HL-60/S4 (cell line): Measurements from ENCODE around the gene BIRC5.

Experiments used
- in situ Hi-C: fragments of 300-500 bp; cut with MboI; formaldehyde crosslinking; loops from 2 replicates; pipeline ENCODE4 v1.14.3; 2022; ENCODE audit warnings: low sequenced_read_pairs

The BIRC5 gene

DNA sequence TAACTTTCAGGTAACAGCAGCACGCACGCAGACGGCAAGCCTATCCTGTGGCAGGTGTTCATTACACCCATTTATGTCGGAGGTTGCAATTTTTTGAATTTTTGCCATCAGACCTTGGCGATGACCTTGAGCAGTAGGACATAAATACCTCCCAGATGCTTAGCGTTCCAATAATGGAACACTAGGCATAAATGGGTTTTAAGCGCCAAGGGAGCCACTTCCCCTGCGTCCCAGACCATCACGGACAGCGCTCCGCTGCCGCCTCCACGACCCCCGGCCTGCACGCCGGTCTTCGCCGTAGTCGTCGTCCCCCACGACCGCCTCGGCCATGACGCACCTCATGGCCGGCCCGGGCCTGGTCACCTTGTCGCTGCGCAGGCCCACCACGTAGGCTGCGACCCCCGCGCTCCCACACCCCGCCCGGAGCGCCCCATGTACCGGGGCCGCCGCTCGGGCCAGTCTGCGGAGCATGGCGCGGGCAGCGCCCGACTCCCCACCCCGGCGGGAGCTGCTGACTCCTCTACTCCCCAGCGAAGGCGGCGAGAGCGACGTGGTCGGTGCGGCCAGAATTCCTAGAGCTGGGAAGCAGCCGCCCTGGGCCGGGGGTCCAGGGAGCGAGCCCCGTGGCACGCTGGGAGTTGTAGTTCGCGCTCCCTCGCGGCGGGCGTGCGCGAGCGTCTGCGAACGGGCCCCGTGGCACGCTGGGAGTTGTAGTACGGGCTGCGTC is 40.1 kb downstream of the BIRC5 start:
- in situ Hi-C loops = loop anchor here (25.0 kb wide), 1 partner anchor 717 kb away; no protein-coding TSS in a partner anchor

DNA sequence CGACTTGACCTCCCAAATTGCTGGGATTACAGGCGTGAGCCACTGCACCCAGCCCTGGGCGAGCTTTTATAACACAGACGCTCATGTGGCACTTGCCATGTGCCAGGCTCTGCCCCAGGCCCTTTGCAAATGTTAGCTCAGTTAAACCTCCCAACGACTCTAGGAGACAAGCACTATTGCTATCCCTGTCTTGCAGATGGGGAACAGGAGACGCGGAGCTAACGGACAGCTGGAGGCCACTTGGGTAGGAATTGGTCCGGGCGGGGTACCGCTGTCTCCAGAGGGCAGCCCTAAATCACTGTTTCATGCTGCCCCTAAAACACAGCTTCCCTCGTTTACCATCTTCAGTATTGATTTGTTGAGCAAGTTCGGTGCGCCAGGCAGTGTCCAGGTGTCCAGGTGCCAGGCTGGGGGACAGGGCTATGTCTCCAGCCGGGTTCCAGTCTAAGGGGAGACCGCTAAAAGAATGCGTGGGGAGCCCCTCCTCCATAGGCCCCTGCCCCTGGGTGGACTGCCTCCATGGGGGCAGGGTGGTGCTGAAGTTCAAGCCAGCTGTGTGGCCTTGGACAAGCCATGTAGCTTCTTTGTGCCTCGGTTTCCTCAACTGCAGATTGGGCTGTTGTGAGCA is 41.1 kb downstream of the BIRC5 start:
- in situ Hi-C loops = loop anchor here (25.0 kb wide), 1 partner anchor 718 kb away; no protein-coding TSS in a partner anchor

DNA sequence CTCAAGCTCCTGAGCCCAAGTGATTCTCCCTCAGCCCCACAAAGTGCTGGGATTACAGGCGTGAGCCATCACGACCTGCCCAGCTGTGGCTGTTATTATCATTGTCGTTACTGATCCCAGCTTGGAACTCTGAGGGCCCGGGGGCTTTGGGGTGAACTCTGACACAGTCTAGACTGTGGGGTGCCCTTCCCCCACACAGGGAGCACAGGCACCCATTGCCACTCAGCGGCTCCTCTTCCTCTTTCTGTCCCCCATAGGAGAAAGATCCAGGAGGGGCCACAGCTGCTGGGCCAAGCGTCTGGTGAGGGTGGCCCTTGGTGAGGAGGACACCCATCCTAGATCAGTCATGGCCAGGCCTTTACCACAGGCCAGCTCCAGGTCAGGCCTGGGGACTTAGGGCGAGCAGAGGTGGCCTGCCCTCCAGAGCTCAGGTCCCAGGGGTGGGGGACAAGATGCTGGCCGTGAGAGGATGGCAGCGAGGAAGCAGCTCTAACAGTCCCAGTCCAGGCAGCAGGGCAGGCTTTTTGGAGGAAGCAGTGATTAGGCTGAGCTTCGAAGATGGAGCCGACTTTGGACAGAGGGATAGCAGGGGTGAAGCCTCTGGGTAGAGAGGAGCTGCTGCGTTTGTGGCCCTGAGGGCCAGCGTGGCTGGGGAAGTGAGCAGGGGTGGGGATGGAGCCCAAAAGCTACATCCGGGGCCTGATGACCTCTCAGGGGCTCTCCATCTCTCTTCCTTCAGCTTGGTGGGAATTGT is 42.1 kb downstream of the BIRC5 start:
- in situ Hi-C loops = loop anchor here (25.0 kb wide), 1 partner anchor 719 kb away; no protein-coding TSS in a partner anchor

DNA sequence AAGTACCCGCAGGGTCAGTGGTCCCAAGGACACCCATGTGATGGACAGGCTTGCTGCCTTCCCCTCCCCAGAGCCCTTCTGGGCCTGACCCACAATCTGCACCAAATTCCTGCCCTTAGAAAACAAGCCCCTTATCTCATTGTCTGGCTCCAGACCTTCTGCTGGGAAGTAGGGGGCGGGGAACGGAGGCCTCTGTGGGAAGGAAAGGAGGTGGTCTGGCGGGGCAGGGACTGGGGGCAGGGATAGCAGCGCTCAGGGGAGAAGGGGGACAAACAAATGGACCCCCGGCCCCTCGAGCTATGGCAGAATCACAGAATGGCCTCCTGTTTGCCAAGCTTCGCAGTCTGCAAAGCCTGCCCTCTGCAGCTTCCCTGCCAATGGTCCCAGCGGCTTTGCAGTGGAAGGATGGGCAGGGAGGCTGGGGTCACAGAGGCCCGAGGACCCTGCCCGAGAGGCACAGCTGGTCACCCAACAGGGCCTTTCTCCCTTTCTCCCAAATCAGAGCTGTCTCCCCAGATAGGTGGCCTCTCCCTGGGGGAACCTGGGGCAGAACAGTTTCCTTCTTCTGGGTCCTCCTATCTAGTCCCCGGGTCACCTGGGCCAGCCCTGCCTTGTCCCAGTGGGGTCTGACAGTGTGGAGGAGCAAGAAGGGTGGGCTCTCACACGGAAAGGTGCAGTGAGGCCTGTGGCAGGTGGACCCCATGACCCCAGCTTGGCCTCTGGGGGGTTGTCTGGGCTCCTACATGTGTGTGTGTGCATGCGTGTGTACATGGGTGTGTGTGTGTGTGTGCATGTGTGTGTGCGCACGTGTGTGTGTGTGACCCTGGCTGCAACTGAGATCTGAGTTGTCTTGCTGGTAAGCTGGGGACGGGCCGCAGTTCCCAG is 42.9 kb downstream of the BIRC5 start:
- in situ Hi-C loops = loop anchor here (25.0 kb wide), 1 partner anchor 720 kb away; no protein-coding TSS in a partner anchor

DNA sequence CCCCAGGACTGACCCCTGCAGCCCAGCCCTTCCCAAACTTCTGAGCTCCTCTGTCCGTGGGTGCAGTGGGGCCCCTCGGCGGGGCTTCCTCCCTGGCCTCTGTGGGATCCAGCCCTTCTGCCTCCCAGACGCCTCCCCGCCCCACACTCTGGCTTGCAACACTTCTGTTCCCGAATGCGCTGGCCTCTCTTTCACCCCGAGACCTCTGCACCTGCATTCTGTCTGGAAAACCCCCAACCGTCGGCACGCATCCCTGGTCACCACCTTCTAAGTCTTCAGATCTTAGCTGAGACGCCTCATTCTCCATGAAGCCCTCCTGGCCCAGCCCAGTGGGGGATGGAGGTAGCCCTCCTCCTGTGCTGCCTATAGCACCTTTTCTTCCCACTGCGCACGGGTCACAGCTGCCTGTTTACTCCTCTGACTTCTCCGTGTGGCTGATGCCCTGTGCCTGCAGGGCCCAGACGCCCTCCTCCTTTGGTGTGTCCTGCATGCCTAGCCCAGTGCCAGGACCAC is 43.8 kb downstream of the BIRC5 start:
- in situ Hi-C loops = loop anchor here (25.0 kb wide), 1 partner anchor 721 kb away; no protein-coding TSS in a partner anchor

DNA sequence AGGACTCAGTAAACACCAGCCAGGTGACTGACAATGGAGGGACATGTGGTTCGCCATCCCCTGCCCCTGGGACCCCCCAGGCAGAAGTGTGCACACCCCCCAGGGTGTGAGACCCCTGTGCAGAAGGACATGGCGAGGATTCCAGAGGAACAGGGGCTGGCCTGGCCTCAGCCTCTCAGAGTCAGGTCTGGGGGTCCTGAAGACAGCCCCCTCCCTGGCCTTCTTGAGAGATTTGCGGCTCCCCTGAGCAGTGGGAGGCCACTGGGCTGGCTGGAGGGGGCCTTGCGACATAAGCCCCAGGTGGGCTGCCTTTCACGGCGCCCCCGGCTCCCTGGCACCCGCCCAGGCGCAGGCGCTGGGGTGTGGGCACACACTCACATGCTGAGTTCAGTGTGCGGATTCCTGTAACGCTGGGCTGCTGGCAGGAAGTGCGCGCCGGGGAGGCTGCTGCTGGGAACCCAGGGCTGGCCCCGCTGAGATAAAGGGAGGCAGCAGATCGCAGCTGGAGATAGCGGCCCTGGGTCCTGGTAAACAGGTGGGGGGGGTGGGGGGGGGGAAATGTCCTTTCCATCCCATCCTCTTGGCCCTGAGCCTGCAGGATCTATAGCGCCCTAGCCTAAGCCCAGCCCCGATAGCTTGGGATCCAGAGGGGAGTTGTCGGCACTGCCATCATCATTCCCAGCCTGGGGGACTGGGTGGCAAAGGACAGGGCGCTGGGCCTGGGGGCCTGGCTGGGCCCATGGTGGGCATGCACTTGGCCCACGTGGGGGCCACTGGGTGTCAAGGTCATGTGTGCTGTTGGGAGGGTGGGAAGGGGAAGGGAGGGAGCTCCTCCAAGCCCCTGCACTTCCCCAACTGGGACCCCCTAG is 44.5 kb downstream of the BIRC5 start:
- in situ Hi-C loops = loop anchor here (25.0 kb wide), 1 partner anchor 721 kb away; no protein-coding TSS in a partner anchor

DNA sequence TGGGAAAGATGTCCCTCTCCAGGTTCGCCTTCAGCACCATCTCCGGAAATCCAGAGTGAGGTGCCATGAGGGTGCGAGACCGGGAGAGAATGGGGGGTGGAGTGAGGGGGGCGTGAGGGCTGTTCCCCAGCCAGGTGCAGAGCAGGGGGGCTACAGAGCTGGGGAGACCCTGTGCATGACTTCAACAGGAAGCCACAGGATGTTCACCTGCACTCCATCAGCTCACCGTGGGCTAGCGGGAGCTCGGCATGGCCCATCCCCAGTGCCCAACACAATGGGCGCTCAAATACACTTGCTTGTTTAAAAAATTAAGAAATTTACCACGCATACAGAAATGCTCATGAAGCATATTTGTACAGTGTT is 45.1 kb downstream of the BIRC5 start:
- in situ Hi-C loops = loop anchor here (25.0 kb wide), 1 partner anchor 722 kb away; no protein-coding TSS in a partner anchor

DNA sequence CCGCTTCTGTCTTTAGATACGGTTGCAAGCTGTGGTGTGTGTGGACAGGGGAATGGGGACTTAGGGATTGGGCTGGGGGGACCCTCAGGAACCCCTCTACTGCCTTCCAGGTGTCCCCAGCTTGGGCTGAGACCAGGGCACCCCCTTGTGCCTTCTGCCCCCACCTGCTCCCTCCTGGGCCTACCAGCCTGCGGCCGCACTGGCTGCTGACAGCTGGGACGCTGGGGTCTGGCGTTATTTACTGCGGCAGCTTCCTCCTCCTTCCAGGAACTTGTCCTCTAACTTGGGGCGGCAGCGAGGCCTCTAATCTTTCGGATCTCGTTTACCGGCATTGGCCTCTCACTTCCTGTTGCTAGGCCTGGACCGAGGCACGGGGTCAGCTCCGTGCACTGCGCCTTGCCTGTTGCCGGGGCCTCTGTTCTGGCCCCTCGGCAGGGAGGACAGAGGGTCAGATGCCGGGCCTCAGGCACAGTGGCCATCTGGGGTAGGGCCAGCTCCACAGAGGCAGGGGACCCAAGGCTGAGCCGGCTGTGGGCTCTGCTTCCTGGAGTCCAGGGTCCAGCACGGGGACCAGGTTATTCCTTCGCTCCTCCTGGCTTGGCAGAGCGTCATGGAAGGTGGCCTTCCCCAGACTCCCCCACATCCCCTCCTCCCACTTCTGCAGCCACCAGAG is 49.1 kb downstream of the BIRC5 start:
- in situ Hi-C loops = loop anchor here (10.0 to 25.0 kb wide), 2 partner anchors 172 to 726 kb away; no protein-coding TSS in a partner anchor

DNA sequence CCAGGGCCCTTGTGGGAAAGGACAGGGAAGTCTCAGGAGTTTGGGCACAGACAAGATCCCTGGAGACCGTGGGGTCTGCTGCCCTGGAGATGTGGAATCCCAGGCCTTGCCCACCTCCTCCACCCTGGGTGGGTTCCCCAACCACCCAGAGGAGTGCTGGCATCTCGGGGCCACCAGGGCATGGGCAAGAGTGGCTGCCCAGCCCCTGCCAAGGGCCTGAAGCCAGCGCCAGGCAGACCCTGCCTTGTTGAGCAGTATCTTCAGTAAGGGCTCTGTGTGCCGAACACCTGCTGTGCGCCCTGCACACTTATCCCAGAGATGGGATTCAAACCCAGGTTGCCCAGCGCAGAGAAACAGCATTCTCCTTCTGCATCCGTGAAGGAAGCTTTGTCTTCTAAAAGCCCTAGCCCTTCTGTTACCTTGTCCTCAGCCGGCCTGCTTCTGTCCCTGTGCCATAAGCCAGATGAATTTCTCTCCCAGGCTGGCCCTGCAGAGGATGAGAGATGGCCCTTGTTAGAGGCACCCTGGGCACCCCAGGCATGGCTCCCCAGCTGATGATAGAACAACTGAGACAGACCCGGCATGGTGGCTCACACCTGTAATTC is 49.8 kb downstream of the BIRC5 start:
- in situ Hi-C loops = loop anchor here (10.0 to 25.0 kb wide), 2 partner anchors 171 to 727 kb away; no protein-coding TSS in a partner anchor

DNA sequence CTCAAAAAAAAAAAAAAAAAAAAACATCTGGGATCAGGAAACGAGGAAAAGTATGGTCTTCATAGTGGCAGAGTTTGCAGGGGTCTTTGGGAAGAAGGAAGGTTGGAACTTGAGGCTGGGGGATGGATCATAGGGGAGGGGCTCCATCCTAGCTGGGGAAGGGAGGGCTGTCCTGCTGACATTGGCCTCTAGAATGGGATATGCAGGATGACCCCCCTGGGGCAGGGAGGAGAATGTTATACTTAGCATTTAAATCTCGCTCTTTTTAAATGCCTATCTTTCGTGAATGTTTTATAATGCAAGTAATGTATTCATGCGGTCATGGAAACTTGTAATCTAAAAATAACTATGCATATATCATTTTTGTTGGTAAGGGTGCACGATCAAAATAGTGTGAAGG is 50.5 kb downstream of the BIRC5 start:
- in situ Hi-C loops = loop anchor here (10.0 to 25.0 kb wide), 2 partner anchors 170 to 727 kb away; no protein-coding TSS in a partner anchor

DNA sequence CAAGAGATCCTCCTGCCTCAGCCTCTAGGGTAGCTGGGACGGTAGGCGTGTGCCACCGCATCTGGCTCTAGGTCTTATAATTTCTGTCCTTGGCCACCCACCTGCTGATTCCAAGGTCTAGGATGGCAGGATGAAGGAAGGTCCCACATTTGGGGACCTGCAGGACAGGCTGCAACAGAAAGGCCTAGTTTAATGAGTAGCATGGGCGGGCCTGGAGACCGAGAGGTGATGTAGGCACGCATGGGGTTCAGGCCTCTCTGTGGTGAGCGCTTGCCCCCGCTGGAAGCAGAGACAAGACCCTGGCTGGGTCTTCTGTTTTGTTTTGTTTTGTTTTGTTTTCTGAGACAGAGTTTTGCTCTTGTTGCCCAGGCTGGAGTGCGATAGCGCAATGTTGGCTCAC is 51.1 kb downstream of the BIRC5 start:
- in situ Hi-C loops = loop anchor here (10.0 to 25.0 kb wide), 2 partner anchors 170 to 728 kb away; no protein-coding TSS in a partner anchor

DNA sequence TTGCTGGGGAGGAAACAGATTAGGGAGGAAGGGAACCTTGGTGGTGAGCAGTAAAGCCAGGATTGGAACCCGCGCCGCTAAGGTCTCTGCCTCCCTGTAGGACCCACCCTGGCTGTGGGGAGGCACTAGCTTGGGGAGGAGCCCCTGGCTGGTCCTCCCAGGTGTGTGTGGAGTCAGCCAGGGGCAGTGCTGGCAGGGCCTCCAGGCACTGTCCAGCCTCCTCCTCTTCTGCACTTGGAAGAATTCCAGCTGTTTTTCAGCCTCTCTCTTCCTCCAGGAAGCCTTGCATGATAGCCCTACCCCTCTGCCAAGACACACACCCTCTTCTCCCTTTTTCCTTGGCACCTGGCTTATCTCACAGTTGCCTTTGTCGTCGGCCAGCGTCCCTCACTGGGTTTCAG is 52.2 kb downstream of the BIRC5 start:
- in situ Hi-C loops = loop anchor here (10.0 to 25.0 kb wide), 2 partner anchors 169 to 729 kb away; no protein-coding TSS in a partner anchor

DNA sequence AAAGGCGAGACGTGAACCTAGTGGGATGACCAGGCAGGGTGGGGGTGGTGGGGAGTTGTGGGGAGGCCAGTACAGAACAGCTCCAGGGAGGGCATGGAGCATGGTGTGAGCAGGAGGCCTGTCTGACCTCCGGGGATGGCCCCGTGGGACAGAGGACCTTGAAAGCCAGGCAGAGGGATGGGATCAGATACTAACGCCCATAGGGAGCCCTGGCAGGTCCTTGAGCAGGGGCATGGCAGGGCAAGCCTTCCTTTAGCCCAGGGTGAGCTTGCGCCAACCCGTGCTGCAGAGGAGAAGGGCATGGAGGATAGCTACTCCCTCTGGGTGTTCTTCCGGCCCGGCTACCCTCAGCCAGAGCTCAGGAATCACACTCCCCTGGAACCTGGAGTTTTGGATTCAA is 52.7 kb downstream of the BIRC5 start:
- in situ Hi-C loops = loop anchor here (10.0 to 25.0 kb wide), 2 partner anchors 168 to 729 kb away; no protein-coding TSS in a partner anchor

DNA sequence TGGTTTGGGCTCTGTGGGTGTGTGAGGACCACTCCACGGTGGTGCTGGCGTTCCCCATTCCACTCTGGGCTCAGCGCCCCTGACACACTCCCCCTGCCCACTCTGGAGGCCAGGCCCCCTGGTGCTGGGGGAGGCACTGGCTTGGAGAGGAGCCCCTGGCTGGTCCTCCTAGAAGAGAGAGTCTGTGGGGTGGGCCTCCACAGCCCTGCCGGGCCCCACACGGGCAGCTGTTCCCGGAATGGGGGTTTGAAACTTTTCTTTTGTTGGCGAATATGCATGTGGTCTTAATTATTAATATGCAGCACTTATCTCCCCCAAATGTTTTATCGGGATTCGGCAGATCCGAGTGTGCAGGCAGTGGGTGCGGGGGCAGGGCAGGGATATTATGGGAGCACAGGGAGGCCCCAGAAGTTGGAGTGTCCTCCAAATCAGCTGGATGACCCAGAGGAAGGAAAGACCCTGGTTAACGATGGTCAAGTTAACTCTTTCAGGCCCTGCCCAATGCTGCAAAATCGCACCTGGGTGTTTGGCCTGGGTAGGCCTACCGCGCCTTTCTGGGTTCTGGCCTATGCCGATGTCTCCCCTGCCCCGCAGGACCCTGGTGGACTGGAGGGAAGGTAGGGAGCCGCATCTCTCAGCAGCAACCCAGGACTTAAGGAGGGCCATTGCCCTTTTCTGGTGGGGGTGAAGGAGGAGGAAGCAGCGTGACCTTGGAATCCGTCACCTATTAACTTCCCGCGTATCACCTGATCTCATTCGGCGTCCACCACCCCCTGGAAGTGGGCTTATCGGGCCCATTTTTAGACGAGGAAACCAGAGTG is 53.4 kb downstream of the BIRC5 start:
- in situ Hi-C loops = loop anchor here (10.0 to 25.0 kb wide), 2 partner anchors 167 to 730 kb away; no protein-coding TSS in a partner anchor

DNA sequence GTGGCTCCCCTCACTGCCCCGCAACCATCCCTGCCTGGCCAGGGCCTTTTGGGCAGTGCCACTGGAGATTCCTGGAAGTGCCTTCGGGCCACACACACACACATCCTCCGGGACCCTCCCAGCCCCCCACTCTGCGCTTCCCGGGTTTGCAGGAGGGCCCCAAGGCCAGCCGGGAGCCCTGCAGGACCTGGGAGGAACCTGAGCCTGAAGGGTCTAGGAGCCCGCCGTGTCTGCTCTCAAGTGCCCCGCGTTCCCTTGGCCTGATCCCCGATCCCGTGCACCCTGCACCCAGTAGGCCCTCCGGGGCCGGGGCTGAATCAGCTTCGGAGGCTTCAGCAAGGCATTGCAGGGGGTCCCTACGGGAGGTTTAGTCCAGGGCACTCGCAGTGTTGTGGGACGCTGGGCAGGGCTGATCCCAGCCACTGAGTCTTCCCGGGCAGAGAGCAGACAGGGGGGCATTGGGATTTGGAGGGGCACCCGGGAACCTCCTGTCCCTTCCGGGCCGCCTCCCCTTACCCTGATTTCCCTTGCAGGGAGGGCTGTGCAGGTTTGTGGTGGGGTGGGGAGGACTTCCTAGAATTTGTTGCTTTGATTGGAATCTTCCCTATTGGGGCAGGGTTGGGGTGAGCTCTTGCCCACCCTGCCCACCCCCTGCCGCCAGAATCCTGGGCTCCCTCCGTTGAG is 54.3 kb downstream of the BIRC5 start:
- in situ Hi-C loops = loop anchor here (10.0 to 25.0 kb wide), 2 partner anchors 166 to 731 kb away; no protein-coding TSS in a partner anchor
